PC-3 (cell line): ENCODE data around the gene DLGAP3.

ENCODE experiments used
- EZH2 ChIP-seq: fragments of 300-600 bp; sonication (generic); IDR thresholded peaks from one replicate; pipeline ENCODE4 v1.6.1; 2017; ENCODE audit warnings: antibody characterized with exemption, mild to moderate bottlenecking, low read length; ENCODE audit not compliant: unreplicated experiment
- EZH2phosphoT487 ChIP-seq: fragments of 300-600 bp; sonication (generic); IDR thresholded peaks from 2 replicates; pipeline ENCODE4 v1.6.1; 2018; ENCODE audit warnings: mild to moderate bottlenecking, antibody characterized with exemption, low read length, borderline replicate concordance
- TF ChIP-seq, protein P1 (sequence below): fragments of 300-600 bp; sonication (generic); conservative IDR thresholded peaks from 2 replicates; pipeline ENCODE4 v1.5.1; 2017; ENCODE audit warnings: antibody characterized with exemption, low read depth, mild to moderate bottlenecking, low read length

DNA sequence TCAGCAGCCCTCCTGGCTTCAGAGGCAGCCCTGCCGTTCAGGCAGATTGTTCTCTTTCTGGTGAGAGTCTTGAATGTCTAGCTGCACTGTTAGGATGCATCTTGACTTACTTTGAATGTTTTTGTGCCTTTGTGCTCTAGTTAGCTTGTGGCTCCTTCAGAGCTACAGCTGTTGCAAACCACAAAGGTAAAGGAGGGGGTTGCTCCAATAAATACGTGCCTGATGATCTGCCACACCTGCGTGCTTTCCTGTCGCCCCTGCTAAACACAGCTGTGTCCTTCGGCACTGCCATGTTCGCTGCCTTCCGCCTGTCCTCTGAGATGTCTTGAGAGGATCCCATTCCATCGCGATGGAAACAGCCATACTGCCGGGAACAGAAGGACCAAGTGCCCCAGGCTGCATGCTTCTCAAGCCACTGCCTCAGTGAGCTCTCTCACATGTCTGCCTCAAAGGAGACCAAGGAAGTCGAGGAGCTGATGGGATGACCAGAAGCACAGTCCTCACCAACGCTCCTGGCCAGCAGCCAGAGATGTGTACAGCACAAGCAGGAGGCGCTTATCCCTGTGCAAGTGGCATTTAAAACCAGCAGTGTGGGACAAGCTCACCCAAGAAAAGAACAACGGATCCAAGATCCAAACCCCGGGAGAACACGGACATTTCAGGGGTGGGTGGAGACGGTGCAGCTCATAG lies 57.9 kb downstream of the DLGAP3 start:
- TF ChIP-seq EZH2phosphoT487 (no peak), EZH2 (no peak)
- TF ChIP-seq, protein P1, sequence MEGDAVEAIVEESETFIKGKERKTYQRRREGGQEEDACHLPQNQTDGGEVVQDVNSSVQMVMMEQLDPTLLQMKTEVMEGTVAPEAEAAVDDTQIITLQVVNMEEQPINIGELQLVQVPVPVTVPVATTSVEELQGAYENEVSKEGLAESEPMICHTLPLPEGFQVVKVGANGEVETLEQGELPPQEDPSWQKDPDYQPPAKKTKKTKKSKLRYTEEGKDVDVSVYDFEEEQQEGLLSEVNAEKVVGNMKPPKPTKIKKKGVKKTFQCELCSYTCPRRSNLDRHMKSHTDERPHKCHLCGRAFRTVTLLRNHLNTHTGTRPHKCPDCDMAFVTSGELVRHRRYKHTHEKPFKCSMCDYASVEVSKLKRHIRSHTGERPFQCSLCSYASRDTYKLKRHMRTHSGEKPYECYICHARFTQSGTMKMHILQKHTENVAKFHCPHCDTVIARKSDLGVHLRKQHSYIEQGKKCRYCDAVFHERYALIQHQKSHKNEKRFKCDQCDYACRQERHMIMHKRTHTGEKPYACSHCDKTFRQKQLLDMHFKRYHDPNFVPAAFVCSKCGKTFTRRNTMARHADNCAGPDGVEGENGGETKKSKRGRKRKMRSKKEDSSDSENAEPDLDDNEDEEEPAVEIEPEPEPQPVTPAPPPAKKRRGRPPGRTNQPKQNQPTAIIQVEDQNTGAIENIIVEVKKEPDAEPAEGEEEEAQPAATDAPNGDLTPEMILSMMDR: no peak
